ENCODE results near the gene PRDM12.

Gene PRDM12

DNA sequence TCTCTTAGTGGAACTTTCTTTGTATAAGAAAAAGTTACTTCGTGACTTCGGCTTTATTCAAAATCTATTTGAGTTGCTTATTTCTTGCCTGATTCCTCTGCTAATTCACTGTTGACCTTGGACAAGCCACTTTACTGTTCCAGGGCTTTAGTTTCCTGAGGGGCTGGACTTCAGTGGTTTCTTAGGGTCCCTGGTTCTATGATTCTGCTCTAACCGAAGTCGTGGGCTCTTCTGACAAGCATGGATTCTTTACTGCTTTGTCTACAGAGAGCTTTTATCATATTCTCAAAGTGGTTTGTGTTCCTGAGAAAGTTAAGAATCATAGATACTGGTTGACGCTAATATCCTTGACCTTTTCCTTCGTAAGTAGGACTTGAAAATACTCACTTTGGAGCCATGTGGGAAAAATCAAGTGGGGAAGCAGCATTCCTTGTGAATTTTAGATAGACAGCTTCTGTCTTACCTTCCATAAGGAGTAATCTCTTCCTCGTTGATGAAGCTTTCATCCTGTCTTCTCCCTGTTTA is 50.3 kb downstream of the PRDM12 start:
- DNase-seq (ENCODE audit: insufficient read length, low spot score): no peak
- FAIRE-seq: no peak

DNA sequence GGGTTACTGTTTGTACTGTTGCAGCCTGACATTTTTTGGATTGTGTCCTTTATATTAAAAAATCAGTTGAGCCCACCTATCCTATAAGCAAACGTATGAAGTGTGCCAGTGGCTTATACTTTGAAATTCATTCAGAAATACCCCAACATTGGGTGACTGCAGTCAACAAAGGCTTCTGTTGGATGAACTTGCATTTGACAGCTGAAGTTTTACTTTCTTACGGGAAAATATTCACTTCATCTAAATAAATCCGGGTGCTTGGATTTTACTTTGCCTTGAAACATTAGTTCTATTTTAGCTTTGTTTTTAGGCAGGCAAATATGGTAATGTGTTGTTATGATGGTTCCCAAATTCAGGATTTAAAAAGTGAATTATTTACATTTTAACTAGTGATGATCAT is 50.9 kb downstream of the PRDM12 start:
- no peak for FAIRE-seq
- DNase-seq (ENCODE audit: insufficient read length, low spot score): no peak

DNA sequence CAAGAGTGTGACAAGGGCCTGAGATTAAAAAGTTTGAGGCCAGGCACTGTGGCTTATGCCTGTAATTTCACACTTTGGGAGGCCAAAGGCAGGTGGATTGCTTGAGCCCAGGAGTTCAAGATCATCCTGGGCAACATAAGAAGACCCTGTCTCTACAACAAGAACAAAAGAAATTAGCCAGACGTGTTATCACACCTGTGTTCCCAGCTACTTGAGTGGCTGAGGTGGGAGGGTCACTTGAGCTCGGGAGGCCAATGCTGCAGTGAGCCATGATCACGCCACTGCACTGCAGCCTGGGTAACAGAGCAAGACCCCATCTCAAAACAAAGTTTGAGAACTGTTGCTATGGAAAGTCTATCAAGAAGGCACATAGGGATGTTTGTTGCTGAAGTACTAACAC is 54.2 kb downstream of the PRDM12 start:
- DNase-seq (ENCODE audit: insufficient read length, low spot score) (no peak), FAIRE-seq (no peak)

DNA sequence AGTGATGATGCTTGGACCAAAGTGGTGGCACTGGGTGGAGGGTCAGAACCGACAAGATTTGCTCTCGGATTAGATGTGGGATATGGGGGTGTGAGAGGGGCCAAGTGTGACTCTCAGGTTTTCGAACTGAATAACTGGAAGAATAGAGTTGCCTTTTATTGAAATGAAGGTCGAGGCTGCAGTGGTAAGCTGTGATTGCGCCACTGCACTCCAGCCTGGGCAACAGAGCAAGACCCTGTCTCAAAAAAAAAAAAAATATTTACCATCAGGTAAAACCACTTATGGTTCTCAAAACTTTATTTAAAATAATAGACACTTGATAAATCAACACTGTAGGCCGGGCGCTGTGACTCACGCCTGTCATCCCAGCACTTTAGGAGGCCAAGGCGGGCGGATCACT is 56.4 kb downstream of the PRDM12 start:
- FAIRE-seq: no peak
- DNase-seq (ENCODE audit: insufficient read length, low spot score): no peak

DNA sequence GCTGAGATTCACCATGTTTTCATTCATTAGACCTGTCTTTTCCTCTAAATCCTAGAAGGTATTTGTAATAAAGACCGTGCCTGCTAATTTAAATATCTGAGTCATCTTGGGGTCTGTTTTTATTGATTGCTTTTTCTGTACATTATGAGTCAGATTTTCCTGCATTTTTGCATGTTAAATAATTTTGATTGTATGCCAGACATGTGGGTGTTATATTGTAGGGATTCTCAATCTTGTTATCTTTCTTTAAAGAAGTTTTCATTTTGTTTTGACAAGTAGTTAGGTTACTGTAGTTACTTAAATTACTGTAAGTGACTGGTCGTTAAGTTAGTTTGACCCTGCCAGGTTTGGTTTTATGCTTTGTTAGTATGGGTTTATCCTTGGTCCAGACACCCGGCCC is 64.3 kb downstream of the PRDM12 start:
- no peak for FAIRE-seq

DNA sequence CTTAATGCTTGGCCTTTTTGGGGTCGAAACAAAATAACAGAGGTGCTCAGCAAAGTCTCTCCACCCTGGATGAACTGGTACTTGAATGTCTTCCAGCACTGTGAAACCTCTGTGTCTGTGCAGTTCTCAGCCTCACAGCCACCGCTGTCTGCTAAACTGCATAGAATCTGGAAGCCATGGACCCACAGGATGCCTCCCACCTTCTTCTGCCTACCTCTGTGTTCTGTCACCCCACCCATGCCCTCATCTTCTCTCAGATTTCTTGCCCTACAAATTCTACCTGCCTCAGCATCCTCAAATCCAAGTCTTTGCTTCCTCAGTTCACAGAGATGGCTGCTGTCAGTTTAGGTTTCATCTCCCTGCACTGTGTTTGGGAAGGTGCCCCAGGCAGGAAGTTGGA is 64.8 kb downstream of the PRDM12 start:
- DNase-seq (ENCODE audit: insufficient read length, low spot score) (no peak), FAIRE-seq (no peak)

More for the DNA sequence above, 64.3 kb downstream of the PRDM12 start:
- no peak for DNase-seq (ENCODE audit: insufficient read length, low spot score)

DNA sequence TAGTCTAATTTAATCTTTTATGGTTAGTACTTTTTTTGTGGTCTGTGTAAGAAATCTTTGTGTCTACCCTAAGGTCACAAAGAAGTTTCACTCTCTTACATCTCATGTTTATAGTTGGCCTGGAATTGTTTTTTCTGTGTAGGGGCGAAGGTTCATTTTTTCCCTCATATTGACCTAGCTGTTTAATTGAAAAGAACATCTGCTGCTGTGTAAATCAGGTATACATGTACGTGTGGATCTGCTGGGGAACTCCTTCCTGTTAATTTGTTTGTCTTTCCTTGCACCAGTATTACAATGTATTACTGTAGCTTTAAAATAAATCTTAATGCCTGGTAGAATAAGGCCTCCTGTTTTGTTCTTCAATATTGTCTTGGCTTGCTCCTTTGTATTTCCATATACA is 67.0 kb downstream of the PRDM12 start:
- FAIRE-seq (no peak), DNase-seq (ENCODE audit: insufficient read length, low spot score) (no peak)

DNA sequence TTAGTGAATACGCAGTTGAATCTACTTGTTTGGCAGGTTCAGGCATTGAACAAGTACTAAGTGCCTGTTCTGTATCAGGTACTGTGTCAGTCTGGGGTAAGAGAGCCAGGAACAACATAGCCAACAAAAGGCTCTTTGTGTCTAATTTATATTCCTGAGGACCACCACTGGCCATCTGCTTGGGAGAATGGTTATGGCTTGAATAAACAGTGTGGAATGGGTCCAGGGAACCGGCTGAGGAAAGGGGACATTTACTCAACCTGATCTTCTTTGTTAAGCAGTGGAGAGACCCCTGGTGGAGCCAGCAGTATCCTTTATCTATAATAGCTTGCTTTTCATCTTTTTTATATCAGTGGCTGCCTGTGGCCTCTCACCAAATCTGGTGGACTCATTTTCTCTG is 67.7 kb downstream of the PRDM12 start:
- no peak for FAIRE-seq
- DNase-seq (ENCODE audit: insufficient read length, low spot score): no peak
